Fibroblast of lung (primary cell): Measurements from ENCODE around the gene COL27A1.

ENCODE experiments used
- EZH2 ChIP-seq: IDR thresholded peaks from 2 replicates; pipeline ENCODE4 v1.5.1; 2012; ENCODE audit warnings: low read length, control low read depth, mild to moderate bottlenecking; ENCODE audit errors: missing control alignments
- TF ChIP-seq, protein P1 (sequence below), 2 donors: IDR thresholded peaks in 1 of 2; conservative IDR thresholded peaks in 1 of 2; 1 replicate in 1 of 2; 2 replicates in 1 of 2; pipeline ENCODE4 v1.5.1; 2011 to 2012; ENCODE audit warnings: low read length in 2 of 2, control low read depth in 1 of 2, inconsistent platforms in 1 of 2, low read depth in 1 of 2, mild to moderate bottlenecking in 1 of 2

DNA sequence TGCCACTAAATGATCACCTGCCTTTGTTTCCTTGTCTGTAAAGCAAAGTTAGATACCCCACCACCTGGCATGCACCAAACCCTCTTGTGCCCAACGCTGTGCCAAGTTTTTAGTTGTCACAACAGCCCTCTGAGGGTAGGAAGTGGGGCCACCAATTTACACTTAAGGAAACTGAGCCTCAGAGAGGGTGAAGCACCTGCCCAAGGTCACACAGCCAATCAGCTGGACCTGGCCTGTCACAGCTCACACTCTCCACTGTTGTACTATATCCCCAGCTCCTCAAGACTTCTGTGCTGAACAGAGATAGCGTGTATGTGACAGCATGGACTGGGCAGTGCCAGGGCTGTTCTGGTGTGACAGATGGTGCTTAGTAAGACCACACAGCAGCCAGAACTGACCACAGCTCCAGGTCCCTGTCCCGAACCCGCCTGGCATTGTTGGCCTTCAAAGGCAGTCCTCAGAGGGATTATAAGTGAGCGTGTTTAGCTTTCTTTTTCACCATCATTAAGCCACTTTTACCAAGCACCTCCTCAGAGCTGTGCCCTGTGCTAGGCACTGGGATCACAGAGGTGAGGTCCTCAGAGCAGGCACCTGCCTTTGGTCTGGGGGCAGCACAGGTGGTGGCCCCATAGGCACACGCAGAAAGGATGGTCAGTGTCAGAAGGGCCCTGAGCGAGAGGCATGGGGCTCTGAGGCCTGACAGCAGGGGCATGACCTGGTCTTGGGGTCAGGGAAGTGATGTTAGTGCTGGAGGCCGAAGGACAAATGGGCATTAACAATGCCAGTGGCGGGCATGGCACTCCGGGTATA, 71.1 kb downstream of the COL27A1 start:
- TF ChIP-seq, protein P1, sequence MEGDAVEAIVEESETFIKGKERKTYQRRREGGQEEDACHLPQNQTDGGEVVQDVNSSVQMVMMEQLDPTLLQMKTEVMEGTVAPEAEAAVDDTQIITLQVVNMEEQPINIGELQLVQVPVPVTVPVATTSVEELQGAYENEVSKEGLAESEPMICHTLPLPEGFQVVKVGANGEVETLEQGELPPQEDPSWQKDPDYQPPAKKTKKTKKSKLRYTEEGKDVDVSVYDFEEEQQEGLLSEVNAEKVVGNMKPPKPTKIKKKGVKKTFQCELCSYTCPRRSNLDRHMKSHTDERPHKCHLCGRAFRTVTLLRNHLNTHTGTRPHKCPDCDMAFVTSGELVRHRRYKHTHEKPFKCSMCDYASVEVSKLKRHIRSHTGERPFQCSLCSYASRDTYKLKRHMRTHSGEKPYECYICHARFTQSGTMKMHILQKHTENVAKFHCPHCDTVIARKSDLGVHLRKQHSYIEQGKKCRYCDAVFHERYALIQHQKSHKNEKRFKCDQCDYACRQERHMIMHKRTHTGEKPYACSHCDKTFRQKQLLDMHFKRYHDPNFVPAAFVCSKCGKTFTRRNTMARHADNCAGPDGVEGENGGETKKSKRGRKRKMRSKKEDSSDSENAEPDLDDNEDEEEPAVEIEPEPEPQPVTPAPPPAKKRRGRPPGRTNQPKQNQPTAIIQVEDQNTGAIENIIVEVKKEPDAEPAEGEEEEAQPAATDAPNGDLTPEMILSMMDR (conservative IDR thresholded peaks at IDR 0.05 in 1 of 2, IDR thresholded peaks at IDR 0.05 in 1 of 2; ENCODE audit: low read depth in 1 of 2, low read length in 2 of 2): no peak
- no peak for TF ChIP-seq EZH2
